GM12892 (cell line): ENCODE results near the gene ATP5F1E.

ENCODE experiments used
- POLR2A ChIP-seq: IDR thresholded peaks from 2 replicates; pipeline ENCODE4 v1.6.1; 2011; ENCODE audit warnings: low read depth, low read length, control low read depth
- POLR2AphosphoS5 ChIP-seq: IDR thresholded peaks from 2 replicates; pipeline ENCODE4 v1.6.1; 2011; ENCODE audit warnings: low read depth, low read length, control low read depth
- TAF1 ChIP-seq: IDR thresholded peaks from 2 replicates; pipeline ENCODE4 v1.6.1; 2011; ENCODE audit warnings: low read depth, mild to moderate bottlenecking, control low read depth, low read length, borderline replicate concordance

GRCh38 chr20:59013959-59014608, 18.1 kb downstream of the ATP5F1E start:
- TF ChIP-seq POLR2A (no peak), POLR2AphosphoS5 (no peak), TAF1 (no peak)
